ENCODE results near the gene SPDYE3. TPM values are rescaled to one million over a fixed set of nuclear protein-coding genes. Genes with fewer than 3 reads are reported as not detected.
A peak's percentile ranks its signal among the peaks of the same experiment; 100 is the strongest.
"Not testable (repeated sequence)": the region's sequence is repeated elsewhere in the genome, so short reads cannot be mapped to it uniquely, and the experiment has no call there.

Gene SPDYE3
- polyA plus RNA-seq, 1 donor = 6.3 TPM

DNA sequence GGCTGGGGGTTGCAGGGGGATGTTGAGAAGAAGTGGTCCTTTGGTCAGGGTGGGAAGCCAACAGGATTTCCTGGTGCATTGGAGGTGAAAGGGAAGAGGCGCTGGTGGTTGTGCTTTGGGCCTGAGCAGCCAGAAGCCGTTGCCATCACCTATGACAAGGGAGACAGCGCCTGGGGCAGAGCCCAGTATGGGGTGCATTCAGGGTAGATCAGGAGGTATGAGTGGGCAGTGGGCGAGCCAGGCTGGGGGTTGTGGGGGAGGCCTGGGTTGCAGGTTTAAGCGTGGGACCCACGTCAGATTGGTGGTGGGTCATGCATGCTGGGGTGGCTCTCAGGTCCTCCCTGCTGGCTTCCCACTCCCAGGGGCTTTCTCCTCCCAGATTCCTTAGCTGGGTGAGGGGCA is 44.2 kb downstream of the SPDYE3 start:
- no peak for DNase-seq

GRCh38 chr7:100352230-100352781 is 44.8 kb downstream of the SPDYE3 start:
- DNase-seq = not testable (repeated sequence)

DNA sequence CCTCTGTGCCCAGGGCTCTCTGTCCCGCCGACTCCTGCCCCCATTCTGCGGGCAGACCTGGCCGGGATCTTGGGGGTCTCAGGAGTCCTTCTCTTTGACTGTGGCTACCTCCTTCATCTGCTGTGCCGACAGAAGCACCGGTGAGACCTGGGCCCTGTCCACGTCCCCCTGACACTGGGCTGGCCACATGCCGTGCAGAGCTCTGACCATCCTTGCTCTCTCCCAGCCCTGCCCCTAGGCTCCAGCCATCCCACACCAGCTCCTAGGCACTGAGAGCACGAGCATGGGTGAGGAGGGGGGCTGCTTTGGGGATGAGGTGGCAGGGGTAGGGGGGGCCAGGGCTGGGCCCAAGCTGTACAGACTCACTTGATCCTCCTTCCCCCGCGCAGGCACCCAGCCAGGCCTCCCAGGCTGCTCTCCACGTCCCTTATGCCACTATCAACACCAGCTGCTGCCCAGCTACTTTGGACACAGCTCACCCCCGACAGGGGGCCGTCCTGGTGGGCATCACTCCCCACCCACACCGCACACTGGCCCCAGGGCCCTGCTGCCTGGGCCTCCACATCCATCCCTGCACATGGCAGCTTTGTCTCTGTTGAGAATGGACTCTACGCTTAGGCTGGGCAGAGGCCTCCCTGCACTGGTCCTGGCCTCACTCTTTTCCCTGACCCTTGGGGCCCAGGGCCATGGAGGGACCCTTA is 45.6 kb downstream of the SPDYE3 start:
- DNase-seq = no peak

- no peak for DNase-seq
These were observed 46.3 kb downstream of the SPDYE3 start for GRCh38 chr7:100353685-100354330.

DNA sequence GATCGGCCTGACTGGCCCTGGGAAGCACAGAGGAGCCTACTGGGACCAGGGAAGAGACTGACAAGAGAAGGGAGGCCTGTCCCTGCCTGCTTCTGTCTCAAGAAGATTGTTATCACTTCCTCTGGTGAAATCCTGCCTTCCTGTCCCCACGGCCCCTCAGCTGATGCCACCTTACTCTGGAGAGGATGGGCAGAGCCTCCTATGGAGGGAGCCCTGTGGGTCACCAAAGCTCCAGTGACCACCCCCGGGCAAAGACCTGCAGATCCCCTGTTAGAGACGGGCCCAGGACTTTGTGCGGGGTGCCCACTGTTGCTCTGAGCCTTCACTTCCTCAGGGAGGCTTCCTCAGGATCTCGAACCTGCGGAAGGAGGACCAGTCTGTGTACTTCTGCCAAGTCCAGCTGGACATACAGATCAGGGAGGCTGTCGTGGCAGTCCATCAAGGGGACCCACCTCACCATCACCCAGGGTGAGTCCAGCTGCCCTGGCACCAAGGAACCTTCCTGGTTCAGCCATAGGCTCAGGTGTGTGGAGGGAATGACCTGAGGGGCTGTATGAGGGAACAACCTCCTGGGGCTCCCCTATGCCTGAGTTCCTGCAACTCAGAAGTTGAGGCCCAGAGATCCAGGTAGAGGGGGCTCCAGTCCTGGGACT is 49.0 kb downstream of the SPDYE3 start:
- no peak for DNase-seq

DNA sequence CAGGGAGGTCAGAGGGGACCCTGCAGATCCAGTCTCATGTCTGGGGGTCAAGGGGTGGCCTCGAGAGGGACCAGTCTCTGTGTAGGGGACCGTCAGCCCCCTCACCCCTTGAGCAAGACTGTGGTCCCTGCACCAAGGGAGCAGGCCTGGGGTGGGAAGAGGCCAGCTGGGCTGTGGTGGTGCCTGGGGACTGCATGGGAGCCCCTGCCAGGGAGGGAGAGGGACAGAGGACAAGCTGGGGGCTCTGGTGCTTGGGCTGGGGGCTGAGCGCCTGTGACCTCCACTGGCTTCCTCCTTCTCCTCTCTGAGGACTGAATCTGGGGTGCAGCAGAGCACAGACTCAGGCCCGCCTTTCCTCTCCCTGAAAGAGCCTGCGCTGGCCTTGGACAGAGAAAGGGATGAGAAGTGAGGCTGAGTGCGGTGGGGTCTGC is 49.6 kb downstream of the SPDYE3 start:
- no peak for DNase-seq

GRCh38 chr7:100358027-100358856 is 50.7 kb downstream of the SPDYE3 start, which contains the start of gene PILRB:
Gene PILRB, plus strand, starts transcription at chr7:100358117. Its CDS starts 186 bp downstream, at chr7:100358303.
- DNase-seq = no peak

DNA sequence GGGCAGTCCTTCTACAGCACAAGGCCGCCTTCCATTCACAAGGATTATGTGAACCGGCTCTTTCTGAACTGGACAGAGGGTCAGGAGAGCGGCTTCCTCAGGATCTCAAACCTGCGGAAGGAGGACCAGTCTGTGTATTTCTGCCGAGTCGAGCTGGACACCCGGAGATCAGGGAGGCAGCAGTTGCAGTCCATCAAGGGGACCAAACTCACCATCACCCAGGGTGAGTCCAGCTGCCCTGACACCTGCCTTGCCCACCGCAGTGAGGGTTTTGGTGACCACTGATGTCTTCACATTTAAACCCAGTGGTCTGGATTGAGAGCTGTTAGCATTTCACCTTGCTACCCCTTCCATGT is 51.3 kb downstream of the SPDYE3 start:
- DNase-seq = no peak

GRCh38 chr7:100360135-100360854 is 52.8 kb downstream of the SPDYE3 start:
- DNase-seq = no peak

- no peak for DNase-seq
These were observed 55.6 kb downstream of the SPDYE3 start for GRCh38 chr7:100363098-100363497.

GRCh38 chr7:100363797-100364196 is 56.3 kb downstream of the SPDYE3 start:
- not testable (repeated sequence) for DNase-seq

- DNase-seq = no peak
These were observed 57.0 kb downstream of the SPDYE3 start for GRCh38 chr7:100364480-100364879.

DNA sequence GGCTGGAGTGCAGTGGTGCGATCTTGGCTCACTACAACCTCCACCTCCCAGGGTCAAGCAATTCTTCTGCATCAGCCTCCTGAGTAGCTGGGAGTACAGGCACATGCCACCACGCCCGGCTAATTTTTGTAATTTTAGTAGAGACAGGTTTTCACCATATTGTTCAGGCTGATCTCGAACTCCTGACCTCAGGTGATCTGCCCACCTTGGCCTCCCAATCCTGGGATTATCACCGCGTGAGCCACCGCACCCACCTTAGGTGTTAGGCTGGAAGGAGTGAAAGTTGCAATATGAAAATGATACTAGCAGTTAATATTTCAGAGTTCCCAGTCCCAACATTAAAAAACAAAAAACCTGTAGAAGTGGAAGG is 58.5 kb downstream of the SPDYE3 start:
- not testable (repeated sequence) for DNase-seq

- DNase-seq = no peak
These were observed 59.1 kb downstream of the SPDYE3 start for GRCh38 chr7:100366411-100367250.

GRCh38 chr7:100367251-100367620 is 59.7 kb downstream of the SPDYE3 start:
- no peak for DNase-seq

- no peak for DNase-seq
These were observed 60.4 kb downstream of the SPDYE3 start for GRCh38 chr7:100367676-100368613.

DNA sequence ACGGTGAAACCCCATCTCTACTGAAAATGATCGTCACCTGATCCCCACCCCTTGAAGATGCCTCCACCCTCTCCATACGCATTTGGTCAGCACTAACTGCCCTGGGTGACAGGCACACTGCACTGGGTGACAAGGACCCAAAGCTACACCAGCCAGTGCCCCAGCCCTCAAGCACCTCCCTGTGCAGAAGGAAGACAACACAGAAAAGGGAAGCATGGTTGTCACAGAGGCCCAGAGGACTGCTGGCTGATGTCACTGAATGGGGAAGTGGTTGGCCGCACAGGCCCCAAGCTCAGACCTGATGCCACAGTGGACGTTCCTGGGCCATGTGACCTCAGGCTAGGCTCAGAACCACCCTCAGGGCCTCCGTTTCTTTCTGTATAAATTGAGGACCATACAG is 61.6 kb downstream of the SPDYE3 start:
- DNase-seq = peak; percentile 26

DNA sequence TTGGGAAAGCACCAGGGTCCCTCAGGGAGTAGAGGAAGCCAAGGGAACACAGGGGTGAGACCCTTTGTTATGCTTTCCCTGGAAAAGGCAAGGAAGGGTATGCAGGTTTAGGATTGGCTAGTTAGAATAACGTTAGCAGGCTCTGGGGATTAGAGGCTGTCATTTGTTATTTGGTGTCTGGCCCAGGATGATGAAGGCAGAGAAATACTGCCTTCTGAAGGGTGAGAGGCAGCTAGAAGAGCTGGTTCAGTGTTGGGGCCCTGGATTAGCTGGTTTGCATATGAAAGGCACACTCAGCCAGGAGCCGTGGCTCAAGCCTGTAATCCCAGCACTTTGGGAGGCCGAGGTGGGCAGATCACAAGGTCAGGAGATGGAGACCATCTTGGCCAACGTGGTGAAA is 62.8 kb downstream of the SPDYE3 start:
- no peak for DNase-seq

- no peak for DNase-seq
These were observed 63.2 kb downstream of the SPDYE3 start for GRCh38 chr7:100370746-100371145.

Measured in hindlimb muscle (tissue), 1 donor.